Amniotic epithelial cell (primary cell): ENCODE measurements around the gene TXN.
A peak's percentile ranks its signal among the peaks of the same experiment; 100 is the strongest.
"Not testable (repeated sequence)": the region's sequence is repeated elsewhere in the genome, so short reads cannot be mapped to it uniquely, and the experiment has no call there.

Source experiments
- DNase-seq: peaks from one replicate; pipeline ENCODE4 v3.0.0-alpha.2; 2010; ENCODE audit warnings: low read depth

The TXN gene

DNA sequence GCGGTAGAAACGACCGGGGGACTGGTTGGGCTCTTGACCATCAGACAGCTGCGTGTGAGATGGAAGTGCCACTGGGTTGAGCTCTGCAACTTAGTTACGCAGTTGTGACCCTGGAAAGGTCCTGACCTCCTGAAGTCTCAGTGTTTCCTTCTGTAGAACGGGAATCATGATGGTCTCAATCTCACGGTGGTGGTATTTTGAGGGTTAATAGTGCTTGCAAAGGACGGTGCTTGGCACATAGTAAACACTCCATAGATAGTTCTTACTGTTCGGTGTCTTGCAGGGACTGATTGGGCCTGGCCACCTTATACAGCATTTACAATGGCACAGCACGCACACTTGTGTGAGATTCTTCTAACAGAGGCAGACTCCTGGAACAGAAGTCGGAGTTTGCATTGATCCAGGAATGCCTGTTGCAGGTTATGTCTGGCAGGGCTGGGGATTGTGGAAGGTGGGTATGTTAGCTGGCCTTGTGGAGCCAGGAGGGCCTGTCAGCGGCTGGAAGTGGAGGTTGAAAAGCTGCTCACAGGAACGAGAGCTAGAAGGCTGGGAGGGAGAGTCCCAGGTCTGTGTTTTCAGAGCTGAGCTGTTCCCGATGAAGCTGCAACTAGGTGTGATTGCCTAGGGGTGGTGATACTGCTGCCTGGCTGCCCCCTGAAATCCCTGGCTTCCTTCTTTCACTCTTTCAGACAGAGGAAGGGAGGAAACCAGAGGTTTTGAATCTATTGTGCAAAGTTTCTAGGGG lies 962 bp upstream of the TXN start:
- DNase-seq, result peak; percentile 24

- DNase-seq, result no peak
Measured at GRCh38 chr9:110255463-110256379, 586 bp downstream of the TXN start.

DNA sequence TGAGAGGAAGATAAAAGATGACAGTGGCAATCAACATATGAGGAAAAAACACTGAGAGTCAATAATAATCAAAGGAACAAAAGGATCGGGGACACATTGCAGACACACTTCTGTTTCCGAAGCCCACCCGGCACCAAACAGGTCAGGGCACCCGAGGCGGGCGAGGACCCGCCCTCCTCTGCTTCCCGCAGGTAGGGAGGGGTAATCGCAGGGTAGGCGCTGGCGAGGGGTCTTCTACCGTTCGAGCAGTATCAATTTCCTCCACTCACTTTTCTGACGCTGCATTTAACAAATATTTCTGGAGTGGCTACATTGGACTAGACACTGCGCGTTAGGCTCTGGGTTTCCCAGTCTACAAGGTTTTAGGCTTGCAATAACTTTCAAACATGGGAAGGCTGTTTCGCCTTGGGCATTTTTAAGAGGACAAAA lies 1.3 kb downstream of the TXN start:
- peak; percentile 24 for DNase-seq

GRCh38 chr9:110254500-110254899 lies 1.8 kb downstream of the TXN start:
- no peak for DNase-seq

DNA sequence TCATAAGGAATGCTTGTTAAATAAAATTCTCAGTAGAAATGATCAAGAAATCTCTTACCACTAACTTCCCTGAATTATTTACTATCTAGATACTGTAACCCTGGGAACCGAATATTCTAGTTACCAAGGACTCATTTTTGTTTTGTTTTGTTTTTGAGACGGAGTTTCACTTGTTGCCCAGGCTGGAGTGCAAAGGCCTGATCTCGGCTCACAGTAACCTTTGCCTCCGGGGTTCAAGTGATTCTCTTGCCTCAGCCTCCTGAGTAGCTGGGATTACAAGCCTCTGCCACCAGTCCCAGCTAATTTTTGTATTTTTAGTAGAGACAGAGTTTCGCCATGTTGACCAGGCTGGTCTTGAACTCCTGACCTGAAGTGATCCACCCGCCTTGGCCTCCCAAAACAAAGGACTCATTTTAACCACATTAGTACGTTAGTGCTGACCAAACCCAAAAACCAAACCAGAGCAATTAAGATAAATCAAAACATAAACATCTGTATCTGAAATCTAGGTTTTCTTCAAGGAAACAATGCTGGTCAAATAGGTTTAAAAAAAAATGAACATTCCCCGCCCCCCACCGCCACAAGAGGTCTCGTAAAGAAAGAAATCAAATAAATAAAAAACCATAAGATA lies 3.7 kb downstream of the TXN start:
- peak; percentile 33 for DNase-seq

GRCh38 chr9:110251770-110252169 lies 4.5 kb downstream of the TXN start:
- DNase-seq, result not testable (repeated sequence)

- DNase-seq, result peak; percentile 29
Measured at GRCh38 chr9:110251212-110251611, 5.1 kb downstream of the TXN start.

GRCh38 chr9:110249603-110250002 lies 6.7 kb downstream of the TXN start:
- DNase-seq, result no peak

GRCh38 chr9:110248361-110248760 lies 7.9 kb downstream of the TXN start:
- peak; percentile 52 for DNase-seq

GRCh38 chr9:110246214-110246613 lies 10.1 kb downstream of the TXN start:
- no peak for DNase-seq

DNA sequence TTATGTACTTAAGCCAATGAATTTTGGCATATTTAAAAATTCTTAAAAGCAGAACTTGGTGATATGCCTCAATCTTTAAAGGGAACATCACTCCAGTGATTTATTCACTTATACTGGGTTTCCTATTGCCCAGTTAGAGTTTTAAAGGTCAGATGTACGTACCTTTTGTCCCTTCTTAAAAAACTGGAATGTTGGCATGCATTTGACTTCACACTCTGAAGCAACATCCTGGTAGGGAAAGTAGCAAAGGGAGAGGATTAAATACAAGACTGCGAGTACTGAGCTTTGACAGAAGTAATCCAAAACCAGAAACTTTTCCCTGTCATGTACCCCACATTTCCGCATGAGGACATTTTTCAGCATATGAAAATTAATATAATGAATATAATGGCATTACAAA lies 11.7 kb downstream of the TXN start:
- no peak for DNase-seq

GRCh38 chr9:110241858-110242321 lies 14.4 kb downstream of the TXN start:
- DNase-seq, result no peak

GRCh38 chr9:110241260-110241857 lies 14.9 kb downstream of the TXN start:
- peak; percentile 68 for DNase-seq

- no peak for DNase-seq
Measured at GRCh38 chr9:110240198-110240597, 16.1 kb downstream of the TXN start.

- no peak for DNase-seq
Measured at GRCh38 chr9:110228321-110228720, 28.0 kb downstream of the TXN start.

DNA sequence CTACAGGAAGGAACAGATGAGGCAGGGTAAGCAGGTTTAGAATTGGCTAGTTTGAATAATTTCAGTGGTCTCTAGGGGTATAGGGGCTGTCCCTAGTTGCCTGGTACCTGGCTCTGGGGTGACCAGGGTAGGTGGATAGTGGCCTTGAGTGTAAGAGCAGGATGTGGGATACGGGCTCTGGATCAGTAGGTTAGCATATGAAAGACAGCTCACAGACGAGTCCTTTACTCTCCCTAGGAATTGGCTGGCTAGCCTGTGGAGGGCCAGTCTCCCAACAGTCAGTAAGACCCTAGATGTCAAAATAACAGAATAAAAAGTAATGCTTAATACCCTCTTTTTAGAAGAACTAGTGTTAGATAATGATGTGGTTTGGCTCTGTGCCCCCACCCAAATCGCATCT lies 31.7 kb downstream of the TXN start:
- DNase-seq, result no peak

- no peak for DNase-seq
Measured at GRCh38 chr9:110220809-110221208, 35.5 kb downstream of the TXN start.

DNA sequence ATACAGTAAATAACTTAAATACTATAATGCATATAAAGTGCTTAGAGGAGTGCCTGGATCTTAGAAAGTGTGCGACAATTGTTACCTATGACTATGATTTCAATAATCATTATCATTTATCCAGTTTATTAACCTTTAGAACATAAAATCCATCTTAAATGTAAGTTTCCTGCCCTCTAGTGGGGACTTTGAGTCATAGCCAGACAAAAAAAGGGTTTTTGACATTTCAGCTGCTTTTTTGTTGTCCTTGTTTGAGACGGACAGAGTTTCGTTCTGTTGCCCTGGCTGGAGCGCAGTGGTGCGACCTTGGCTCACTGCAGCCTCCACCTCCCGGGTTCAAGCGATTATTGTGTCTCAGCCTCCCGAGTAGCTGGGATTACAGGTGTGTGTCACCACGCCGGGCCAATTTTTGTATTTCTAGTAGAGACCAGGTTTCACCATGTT lies 38.6 kb downstream of the TXN start:
- peak; percentile 49 for DNase-seq

- DNase-seq, result peak; percentile 37
Measured at GRCh38 chr9:110214586-110215355, 41.5 kb downstream of the TXN start.

- peak; percentile 48 for DNase-seq
Measured at GRCh38 chr9:110214090-110214489, 42.2 kb downstream of the TXN start.

GRCh38 chr9:110213413-110214044 lies 42.8 kb downstream of the TXN start:
- no peak for DNase-seq
